H9 (cell line): Measurements from ENCODE around the gene PEPD. TPM values are rescaled to one million over a fixed set of nuclear protein-coding genes. Genes with fewer than 3 reads are reported as not detected.

Experiments used
- DNase-seq: peaks from one replicate; pipeline ENCODE4 v3.0.0-alpha.2; 2017
- H2AFZ ChIP-seq: one replicate; pipeline ENCODE4 v1.6.1; 2013; ENCODE audit warnings: mild to moderate bottlenecking, low read length, control low read depth, moderate library complexity
- H2AK5ac ChIP-seq: 2 replicates; pipeline ENCODE4 v1.6.1; 2013; ENCODE audit warnings: low read length, control low read depth, mixed read lengths; ENCODE audit not compliant: insufficient read length
- H2BK120ac ChIP-seq: one replicate; pipeline ENCODE4 v1.6.1; 2013; ENCODE audit warnings: low read depth, mild to moderate bottlenecking, low read length, control low read depth, inconsistent platforms; ENCODE audit not compliant: poor library complexity, severe bottlenecking
- H2BK12ac ChIP-seq: 2 replicates; pipeline ENCODE4 v1.6.1; 2013; ENCODE audit warnings: low read length, control low read depth, mixed read lengths, low read depth; ENCODE audit not compliant: insufficient read length
- H2BK15ac ChIP-seq: 2 replicates; pipeline ENCODE4 v1.6.1; 2013; ENCODE audit warnings: low read depth, low read length, control low read depth
- H2BK20ac ChIP-seq: one replicate; pipeline ENCODE4 v1.6.1; 2013; ENCODE audit warnings: low read depth, mild to moderate bottlenecking, low read length, control low read depth, inconsistent platforms; ENCODE audit not compliant: poor library complexity, severe bottlenecking
- H2BK5ac ChIP-seq: 2 replicates; pipeline ENCODE4 v1.6.1; 2013; ENCODE audit warnings: low read length, control low read depth, mixed read lengths; ENCODE audit not compliant: insufficient read length
- H3K14ac ChIP-seq: 2 replicates; pipeline ENCODE4 v1.6.1; 2013; ENCODE audit warnings: low read length, control low read depth; ENCODE audit not compliant: insufficient read depth
- H3K18ac ChIP-seq: 2 replicates; pipeline ENCODE4 v1.6.1; 2013; ENCODE audit warnings: low read depth, mild to moderate bottlenecking, mixed read lengths, low read length, control low read depth; ENCODE audit not compliant: insufficient read length
- H3K23ac ChIP-seq: 2 replicates; pipeline ENCODE4 v1.6.1; 2013; ENCODE audit warnings: low read length, control low read depth, mixed read lengths, low read depth; ENCODE audit not compliant: insufficient read length
- H3K23me2 ChIP-seq: 2 replicates; pipeline ENCODE4 v1.6.1; 2013; ENCODE audit warnings: low read depth, mild to moderate bottlenecking, mixed read lengths, low read length, control low read depth; ENCODE audit not compliant: insufficient read length, poor library complexity, severe bottlenecking
- H3K27ac ChIP-seq: 2 replicates; pipeline ENCODE4 v1.5.1; 2013; ENCODE audit warnings: low read length, control low read depth, mixed read lengths, low read depth; ENCODE audit not compliant: insufficient read length
- H3K27me3 ChIP-seq: 2 replicates; pipeline ENCODE4 v1.6.1; 2013; ENCODE audit warnings: low read length, control low read depth, inconsistent platforms; ENCODE audit not compliant: insufficient read depth
- H3K4ac ChIP-seq: 2 replicates; pipeline ENCODE4 v1.6.1; 2013; ENCODE audit warnings: low read depth, mild to moderate bottlenecking, control low read depth, inconsistent platforms, low read length, moderate library complexity
- H3K4me1 ChIP-seq: 2 replicates; pipeline ENCODE4 v1.6.1; 2013; ENCODE audit warnings: low read length, control low read depth, inconsistent platforms; ENCODE audit not compliant: insufficient read depth
- H3K4me2 ChIP-seq: 2 replicates; pipeline ENCODE4 v1.6.1; 2013; ENCODE audit warnings: low read length, control low read depth, mixed read lengths; ENCODE audit not compliant: insufficient read length, insufficient read depth
- H3K56ac ChIP-seq: 2 replicates; pipeline ENCODE4 v1.6.1; 2013; ENCODE audit warnings: low read depth, mild to moderate bottlenecking, mixed read lengths, low read length, control low read depth; ENCODE audit not compliant: insufficient read length
- H3K79me1 ChIP-seq: 2 replicates; pipeline ENCODE4 v1.6.1; 2013; ENCODE audit warnings: low read depth, mild to moderate bottlenecking, moderate library complexity, low read length, control low read depth, inconsistent platforms; ENCODE audit not compliant: insufficient read depth, poor library complexity, severe bottlenecking
- H3K79me2 ChIP-seq: 2 replicates; pipeline ENCODE4 v1.6.1; 2013; ENCODE audit warnings: low read length, control low read depth, inconsistent platforms; ENCODE audit not compliant: insufficient read depth
- H3K9ac ChIP-seq: 2 replicates; pipeline ENCODE4 v1.6.1; 2013; ENCODE audit warnings: low read length, control low read depth, mixed read lengths; ENCODE audit not compliant: insufficient read length; ENCODE audit errors: extremely low read depth
- H3K9me3 ChIP-seq: one replicate; pipeline ENCODE4 v1.6.1; 2013; ENCODE audit warnings: low read depth, low read length, inconsistent platforms; ENCODE audit not compliant: control insufficient read depth
- H3T11ph ChIP-seq: one replicate; pipeline ENCODE4 v1.6.1; 2013; ENCODE audit warnings: mild to moderate bottlenecking, low read length, control low read depth, inconsistent platforms
- H4K20me1 ChIP-seq: one replicate; pipeline ENCODE4 v1.6.1; 2013; ENCODE audit not compliant: control insufficient read depth, insufficient read length, insufficient read depth
- H4K5ac ChIP-seq: 2 replicates; pipeline ENCODE4 v1.6.1; 2013; ENCODE audit warnings: low read depth, mild to moderate bottlenecking, mixed read lengths, low read length, control low read depth; ENCODE audit not compliant: insufficient read length
- H4K8ac ChIP-seq: replicated peaks from 2 replicates; pipeline ENCODE4 v1.6.1; 2013; ENCODE audit warnings: low read length, control low read depth, mixed read lengths, low read depth; ENCODE audit not compliant: insufficient read length
- H4K91ac ChIP-seq: 2 replicates; pipeline ENCODE4 v1.6.1; 2013; ENCODE audit warnings: low read depth, mild to moderate bottlenecking, moderate library complexity, mixed read lengths, low read length, control low read depth; ENCODE audit not compliant: insufficient read length
- H3K27ac Mint-ChIP-seq, 3 experiments: 2 replicates in 2 of 3; 3 replicates in 1 of 3; pipeline ENCODE4 v1.8.0; 2020 to 2021; ENCODE audit warnings: mixed read lengths in 3 of 3, mild to moderate bottlenecking in 1 of 3, moderate library complexity in 1 of 3
- H3K27me3 Mint-ChIP-seq: 2 replicates; pipeline ENCODE4 v1.8.0; 2021; ENCODE audit warnings: low read depth, mild to moderate bottlenecking, moderate library complexity, mixed read lengths
- H3K36me3 Mint-ChIP-seq, 3 experiments: 2 replicates in 2 of 3; 3 replicates in 1 of 3; pipeline ENCODE4 v1.8.0; 2020 to 2021; ENCODE audit warnings: low read depth in 3 of 3, mixed read lengths in 3 of 3; ENCODE audit not compliant: insufficient read depth in 1 of 3
- H3K4me1 Mint-ChIP-seq, 2 experiments: 2 replicates each; pipeline ENCODE4 v1.8.0; 2020; ENCODE audit warnings: mixed read lengths in 2 of 2
- H3K4me3 Mint-ChIP-seq, 2 experiments: 2 replicates in 1 of 2; 3 replicates in 1 of 2; pipeline ENCODE4 v1.8.0; 2020 to 2021; ENCODE audit warnings: mild to moderate bottlenecking in 2 of 2, mixed read lengths in 2 of 2, moderate library complexity in 1 of 2
- H3K9me3 Mint-ChIP-seq, 2 experiments: 2 replicates in 1 of 2; 3 replicates in 1 of 2; pipeline ENCODE4 v1.8.0; 2020; ENCODE audit warnings: mild to moderate bottlenecking in 2 of 2, mixed read lengths in 2 of 2, moderate library complexity in 1 of 2
- WGBS: extraction: QIAGEN DNeasy Blood & Tissue Kit; methylation state at CpG from one replicate; pipeline ENCODE4 v1.1.7; 2013; ENCODE audit warnings: missing lambda C conversion rate, low lambda C conversion rate, mixed read lengths; ENCODE audit not compliant: insufficient read length; ENCODE audit errors: extremely low coverage; 5-methylcytosine and 5-hydroxymethylcytosine counted together
- total RNA-seq: library from RNA; stranded (reverse); gene quantifications from 2 replicates; pipeline ENCODE4 v1.2.1, GENCODE V29; 2021
- TF ChIP-seq, protein P1 (sequence below): fragments of 200-600 bp; sonication (generic); conservative IDR thresholded peaks from 3 replicates; pipeline ENCODE4 v1.8.0; 2021; ENCODE audit warnings: antibody characterized with exemption, mild to moderate bottlenecking

The PEPD gene
- total RNA-seq, 1 experiment from 2014 or later, result 52.8 TPM

DNA sequence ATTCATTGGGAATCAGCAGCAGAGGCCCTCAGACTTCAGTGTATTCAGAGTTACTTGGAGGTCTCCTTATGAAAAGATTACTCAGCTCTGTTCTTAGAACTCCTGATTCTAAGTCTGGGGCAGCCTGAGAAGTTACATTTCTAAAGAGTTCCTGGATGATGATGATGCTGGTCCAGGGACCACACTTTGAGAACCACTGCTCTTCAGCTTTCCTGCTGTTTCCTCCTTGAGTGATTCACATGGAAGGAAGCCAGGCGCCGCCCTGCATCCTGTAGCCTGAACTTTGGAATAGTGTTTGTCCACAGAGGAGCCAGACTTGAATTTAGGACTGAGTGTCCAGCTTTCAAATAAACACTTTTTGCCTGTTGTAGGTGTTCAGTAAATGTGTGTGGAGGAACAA is 145.2 kb downstream of the PEPD start:
- Mint-ChIP-seq H3K9me3 (0 out of 5 replicates have a peak, but pooled peaks cover 0 to 3% of the 10 kb centered on the region in 2 experiments), H3K27me3 (peaks cover 6% of the 10 kb centered on the region; the same call in 1 of the 2 replicates), H3K27ac (no peak overlapping the region), H3K4me1 (peaks cover 53 to 54% of the 10 kb centered on the region in 2 experiments), H3K4me3 (no peak overlapping the region), H3K36me3 (peaks cover 13 to 21% (median 13%) of the 10 kb centered on the region in 3 experiments)
- Histone ChIP-seq H2AFZ (no peak overlapping the region), H2BK12ac (no peak overlapping the region), H3K23ac (no peak overlapping the region), H3K4ac (no peak overlapping the region), H4K5ac (no peak overlapping the region), H2AK5ac (no peak overlapping the region), H2BK15ac (no peak overlapping the region), H3K27ac (no peak overlapping the region), H3K27me3 (no peaks in the 10 kb centered on the region), H2BK20ac (no peak overlapping the region), H2BK120ac (no peak overlapping the region), H4K91ac (no peak overlapping the region), H3K79me1 (peaks cover 6% of the 10 kb centered on the region), H3K56ac (no peak overlapping the region), H3K9ac (no peak overlapping the region), H3K23me2 (peaks cover 11% of the 10 kb centered on the region), H4K20me1 (peaks cover 2% of the 10 kb centered on the region), H3K79me2 (peaks cover 34% of the 10 kb centered on the region; the same call in 1 of the 2 replicates), H3K9me3 (no peaks in the 10 kb centered on the region), H3K18ac (no peak overlapping the region), H2BK5ac (no peak overlapping the region), H4K8ac (no peak overlapping the region), H3T11ph (no peak overlapping the region), H3K14ac (no peak overlapping the region), H3K4me1 (peaks cover 4% of the 10 kb centered on the region; the same call in 1 of the 2 replicates), H3K4me2 (no peak overlapping the region)
- no peak for DNase-seq
- TF ChIP-seq, protein P1, sequence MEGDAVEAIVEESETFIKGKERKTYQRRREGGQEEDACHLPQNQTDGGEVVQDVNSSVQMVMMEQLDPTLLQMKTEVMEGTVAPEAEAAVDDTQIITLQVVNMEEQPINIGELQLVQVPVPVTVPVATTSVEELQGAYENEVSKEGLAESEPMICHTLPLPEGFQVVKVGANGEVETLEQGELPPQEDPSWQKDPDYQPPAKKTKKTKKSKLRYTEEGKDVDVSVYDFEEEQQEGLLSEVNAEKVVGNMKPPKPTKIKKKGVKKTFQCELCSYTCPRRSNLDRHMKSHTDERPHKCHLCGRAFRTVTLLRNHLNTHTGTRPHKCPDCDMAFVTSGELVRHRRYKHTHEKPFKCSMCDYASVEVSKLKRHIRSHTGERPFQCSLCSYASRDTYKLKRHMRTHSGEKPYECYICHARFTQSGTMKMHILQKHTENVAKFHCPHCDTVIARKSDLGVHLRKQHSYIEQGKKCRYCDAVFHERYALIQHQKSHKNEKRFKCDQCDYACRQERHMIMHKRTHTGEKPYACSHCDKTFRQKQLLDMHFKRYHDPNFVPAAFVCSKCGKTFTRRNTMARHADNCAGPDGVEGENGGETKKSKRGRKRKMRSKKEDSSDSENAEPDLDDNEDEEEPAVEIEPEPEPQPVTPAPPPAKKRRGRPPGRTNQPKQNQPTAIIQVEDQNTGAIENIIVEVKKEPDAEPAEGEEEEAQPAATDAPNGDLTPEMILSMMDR, result no peak
- WGBS, result no CpG with 5 or more reads among the region's 2 CpGs
